Activated gamma-delta T cell treated with anti-CD3 and anti-CD28 coated beads, Interleukin-2, amount 50 U/mL, for 16 hours (primary cell): Measurements from ENCODE around the gene SLC34A2.
"Not testable (repeated sequence)": the region's sequence is repeated elsewhere in the genome, so short reads cannot be mapped to it uniquely, and the experiment has no call there.

ENCODE experiments used
- DNase-seq: peaks from one replicate; pipeline ENCODE4 v3.0.0-alpha.2; 2020; ENCODE audit warnings: low read depth

The SLC34A2 gene, protein sequence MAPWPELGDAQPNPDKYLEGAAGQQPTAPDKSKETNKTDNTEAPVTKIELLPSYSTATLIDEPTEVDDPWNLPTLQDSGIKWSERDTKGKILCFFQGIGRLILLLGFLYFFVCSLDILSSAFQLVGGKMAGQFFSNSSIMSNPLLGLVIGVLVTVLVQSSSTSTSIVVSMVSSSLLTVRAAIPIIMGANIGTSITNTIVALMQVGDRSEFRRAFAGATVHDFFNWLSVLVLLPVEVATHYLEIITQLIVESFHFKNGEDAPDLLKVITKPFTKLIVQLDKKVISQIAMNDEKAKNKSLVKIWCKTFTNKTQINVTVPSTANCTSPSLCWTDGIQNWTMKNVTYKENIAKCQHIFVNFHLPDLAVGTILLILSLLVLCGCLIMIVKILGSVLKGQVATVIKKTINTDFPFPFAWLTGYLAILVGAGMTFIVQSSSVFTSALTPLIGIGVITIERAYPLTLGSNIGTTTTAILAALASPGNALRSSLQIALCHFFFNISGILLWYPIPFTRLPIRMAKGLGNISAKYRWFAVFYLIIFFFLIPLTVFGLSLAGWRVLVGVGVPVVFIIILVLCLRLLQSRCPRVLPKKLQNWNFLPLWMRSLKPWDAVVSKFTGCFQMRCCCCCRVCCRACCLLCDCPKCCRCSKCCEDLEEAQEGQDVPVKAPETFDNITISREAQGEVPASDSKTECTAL

DNA sequence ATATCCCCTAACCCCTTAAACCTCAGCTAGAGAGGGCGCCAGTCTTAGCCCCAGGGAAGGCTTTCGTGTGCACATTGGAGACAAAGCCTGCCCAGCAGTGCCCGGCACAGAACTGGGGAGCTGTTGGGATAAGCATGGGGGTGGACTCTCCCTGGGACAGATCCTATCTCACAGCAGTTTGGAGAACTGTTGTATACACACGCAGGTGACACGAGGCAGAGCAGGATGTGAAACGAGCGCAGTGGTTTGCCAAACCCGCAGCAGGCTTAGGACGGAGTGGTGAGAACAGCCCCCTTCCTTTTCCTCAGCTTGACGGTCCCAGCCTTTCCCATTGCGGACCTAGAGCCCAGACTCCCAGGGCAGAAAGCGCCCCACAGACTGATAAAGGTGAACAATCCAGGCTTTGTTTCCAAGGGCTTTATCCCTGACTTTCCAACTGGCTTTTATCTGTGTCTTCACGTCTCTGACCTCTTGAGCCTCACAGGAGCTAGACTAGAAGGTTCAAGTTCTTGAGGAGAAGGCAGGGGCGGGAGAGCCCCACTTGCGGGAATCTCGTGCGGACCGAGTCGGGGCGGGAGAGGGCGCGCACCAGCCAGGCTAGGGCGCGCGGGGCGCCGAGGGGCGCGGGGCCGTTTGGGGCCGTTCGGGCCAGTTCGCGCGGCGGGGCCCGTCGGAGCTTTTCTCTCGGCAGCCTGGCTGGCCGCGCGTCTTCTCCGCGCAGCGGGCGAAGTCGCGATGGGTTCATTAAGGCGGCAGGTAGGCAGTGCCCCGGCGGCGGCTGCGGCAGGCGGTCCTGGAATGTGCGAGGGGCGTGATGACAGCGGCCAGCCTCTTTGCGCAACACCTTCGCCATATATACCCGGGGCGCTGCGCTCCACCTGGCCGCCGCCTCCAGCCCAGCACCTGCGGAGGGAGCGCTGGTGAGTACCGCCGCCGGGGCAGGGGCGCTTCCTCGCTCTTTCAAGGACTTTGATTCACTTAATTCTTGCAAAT lies at the start of gene SLC34A2:
SLC34A2 (plus strand) TSS at position 881 of the 993 bp plus-strand sequence. CDS start 6,650 bp downstream, outside the sequence.
- DNase-seq = no peak

DNA sequence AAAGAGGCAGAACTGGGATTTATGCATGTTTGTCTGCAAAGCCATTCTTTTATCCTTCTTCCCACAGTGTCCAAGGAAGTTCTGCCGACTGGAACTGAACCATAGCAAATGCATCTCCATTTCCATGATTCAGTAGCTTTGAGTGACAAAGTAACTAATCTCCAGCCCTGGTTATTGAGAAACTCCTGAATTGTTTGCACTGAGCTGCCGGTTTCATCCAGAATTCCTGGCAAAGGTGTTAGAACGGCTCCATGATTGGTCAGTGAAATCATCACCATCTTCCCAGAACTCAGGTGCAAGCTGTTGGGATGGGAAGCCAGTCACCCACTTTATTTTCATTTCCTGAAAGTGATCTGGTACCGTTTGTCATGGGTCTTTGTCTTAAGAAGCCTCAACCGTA lies 47.0 kb upstream of the SLC34A2 start:
- no peak for DNase-seq

DNA sequence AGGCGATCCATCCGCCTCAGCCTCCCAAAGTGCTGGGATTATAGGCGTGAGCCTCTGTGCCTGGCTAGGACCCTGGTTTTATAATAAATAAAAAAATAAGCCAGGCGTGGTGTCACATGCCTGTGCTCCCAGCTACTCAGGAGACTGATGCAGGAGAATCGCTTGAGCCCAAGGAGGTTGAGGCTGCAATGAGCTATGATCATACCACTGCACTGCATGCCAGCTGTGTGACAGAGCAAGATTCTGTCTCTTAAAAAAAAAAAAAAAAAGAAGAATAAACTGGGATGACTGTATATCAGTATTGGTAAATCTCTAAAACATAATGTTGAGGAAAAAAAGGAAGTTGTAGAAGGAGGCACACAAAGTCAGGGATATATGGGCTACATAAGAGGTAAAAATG lies 45.7 kb upstream of the SLC34A2 start:
- no peak for DNase-seq

DNA sequence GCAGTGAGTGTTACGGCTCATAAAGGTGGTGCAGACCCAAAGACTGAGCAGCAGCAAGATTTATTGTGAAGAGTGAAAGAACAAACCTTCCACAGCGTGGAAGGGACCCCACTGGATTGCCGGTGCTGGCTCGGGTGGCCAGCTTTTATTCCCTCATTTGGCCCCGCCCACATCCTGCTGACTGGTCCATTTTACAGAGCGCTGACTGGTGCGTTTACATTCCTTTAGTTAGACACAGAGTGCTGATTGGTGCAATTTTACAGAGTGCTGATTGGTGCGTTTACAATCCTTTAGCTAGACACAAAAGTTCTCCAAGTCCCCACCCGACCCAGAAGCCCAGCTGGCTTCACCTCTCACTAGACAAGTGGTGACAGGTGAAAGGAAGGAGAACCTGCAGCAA lies 42.0 kb upstream of the SLC34A2 start:
- not testable (repeated sequence) for DNase-seq

DNA sequence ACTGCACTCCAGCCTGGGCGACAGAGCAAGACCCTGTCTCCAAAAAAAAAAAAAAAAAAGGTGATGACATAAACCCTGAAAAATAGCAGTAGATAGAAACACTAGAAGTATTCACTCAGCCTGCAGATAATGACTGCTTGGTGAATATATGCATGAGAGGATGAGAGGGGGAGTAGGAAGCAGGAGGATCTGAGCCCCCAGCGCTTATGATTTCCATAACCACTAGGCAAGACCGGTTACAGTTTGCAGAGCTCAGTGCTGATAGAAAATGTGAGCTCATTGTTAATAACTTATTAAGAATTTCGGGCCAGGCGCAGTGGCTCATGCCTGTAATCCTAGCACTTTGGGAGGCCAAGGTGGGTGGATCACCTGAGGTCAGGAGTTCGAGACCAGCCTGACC lies 40.8 kb upstream of the SLC34A2 start:
- DNase-seq = no peak

DNA sequence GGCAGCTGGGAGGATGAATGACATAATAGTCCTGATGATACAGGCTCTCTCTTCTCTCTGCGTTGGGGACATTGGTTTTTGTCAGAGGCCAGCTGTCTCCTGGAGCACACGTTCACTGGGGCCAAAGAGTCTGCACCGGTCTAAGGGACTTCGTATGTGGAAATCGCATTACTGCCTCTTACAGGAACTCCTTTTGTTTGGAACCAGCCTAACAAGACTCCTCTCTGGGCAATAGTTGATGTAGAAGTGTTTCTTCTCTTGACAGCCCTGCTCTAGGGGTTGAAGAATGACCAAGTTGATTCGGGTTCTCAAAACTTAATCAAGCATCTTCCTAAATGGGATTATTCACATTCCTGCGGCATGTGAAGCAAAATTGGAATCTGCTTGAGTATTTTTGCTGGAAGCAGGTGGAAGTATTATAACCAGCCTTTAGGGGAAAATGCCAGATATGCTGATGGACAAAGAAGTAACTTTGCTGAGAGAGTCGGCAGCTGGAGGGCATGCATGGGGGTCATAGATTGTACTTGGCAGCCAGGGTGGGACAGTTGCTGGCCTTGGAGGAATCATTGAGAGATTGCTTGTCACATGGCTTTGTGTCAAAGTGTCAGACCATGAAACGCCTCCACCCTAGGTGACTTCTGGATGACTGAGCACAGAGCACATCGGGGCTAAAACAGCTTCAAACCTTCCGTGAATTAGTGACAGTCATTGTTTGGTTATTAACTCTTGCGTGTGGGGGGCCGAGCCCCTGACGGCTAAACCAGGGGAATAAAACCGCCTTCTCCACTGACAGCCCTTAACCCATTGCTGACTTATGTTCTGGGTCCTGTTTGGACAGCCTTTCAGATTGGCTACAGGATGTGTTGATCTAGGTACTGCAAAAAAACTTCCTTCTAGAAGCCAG lies 34.4 kb upstream of the SLC34A2 start:
- no peak for DNase-seq

DNA sequence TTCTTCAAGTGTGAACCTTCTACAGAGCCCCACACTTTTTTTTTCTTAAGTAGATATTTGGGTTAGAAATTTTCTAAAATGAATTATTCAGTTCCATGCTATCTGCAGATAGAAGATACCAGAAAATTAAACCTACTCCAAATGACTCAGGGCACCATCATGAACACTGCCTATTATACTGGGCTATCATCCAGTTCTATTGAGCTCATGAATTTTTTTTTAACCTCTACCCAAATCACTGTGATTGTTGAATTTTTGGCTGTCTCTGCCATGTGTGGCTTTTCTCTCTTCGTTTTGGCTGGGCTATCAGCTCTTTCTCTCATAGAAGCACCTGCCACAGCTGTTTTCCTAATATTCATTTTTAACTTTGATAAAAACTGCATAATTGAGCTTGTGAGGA lies 31.0 kb upstream of the SLC34A2 start:
- DNase-seq = no peak

DNA sequence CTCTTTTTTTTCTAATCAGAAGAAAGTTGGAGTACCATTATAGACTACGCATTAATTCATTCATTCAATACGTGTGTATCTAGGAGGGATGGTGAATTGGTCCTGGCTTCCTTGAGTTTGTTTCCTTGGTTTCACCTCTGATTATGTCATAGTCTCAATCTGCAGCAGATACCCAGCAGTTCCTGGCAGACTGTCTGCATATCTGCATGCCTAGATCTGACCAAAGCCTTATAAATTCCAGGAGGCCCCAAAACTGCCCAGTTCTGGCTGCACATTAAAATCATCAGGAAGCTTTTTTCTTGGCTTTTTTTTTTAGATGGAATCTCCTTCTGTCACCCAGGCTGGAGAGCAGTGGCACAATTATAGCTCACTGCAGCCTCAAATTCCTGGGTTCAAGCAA lies 27.2 kb upstream of the SLC34A2 start:
- no peak for DNase-seq

DNA sequence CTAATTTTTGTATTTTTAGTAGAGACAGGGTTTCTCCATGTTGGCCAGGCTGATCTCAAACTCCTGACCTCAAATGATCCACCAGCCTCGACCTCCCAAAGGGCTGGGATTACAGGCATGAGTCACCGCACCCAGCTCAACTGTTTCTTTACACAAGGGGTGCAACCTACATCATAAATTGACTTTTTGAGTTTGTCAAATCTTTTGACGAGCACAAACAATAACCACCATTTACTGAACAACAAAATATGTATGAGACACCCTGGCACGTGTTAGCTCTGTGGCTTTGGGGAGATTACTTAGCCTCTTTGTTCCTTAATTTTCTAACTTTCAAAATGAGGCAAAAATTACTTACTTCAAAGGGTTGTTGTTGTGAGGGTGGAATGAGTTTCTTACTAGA lies 23.5 kb upstream of the SLC34A2 start:
- no peak for DNase-seq

DNA sequence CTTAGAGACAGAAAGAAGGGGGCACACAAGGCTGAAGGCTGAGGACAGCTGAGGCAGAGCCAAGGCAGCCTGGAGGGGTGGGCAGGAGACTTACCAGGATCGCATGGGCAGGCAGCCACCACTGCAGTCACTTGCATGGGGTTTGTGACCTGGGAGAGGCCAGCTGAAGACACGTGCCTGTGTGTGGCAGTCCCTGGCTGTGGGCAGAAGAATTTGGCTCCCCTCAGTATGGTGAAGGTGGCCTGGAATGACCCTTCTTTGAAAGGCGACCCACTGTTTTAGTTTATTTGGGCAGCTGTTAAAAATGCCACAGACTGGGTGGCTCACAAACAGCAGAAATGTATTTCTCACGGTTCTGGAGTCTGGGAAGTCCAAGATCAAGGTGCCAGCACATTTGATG lies 22.1 kb upstream of the SLC34A2 start:
- no peak for DNase-seq

DNA sequence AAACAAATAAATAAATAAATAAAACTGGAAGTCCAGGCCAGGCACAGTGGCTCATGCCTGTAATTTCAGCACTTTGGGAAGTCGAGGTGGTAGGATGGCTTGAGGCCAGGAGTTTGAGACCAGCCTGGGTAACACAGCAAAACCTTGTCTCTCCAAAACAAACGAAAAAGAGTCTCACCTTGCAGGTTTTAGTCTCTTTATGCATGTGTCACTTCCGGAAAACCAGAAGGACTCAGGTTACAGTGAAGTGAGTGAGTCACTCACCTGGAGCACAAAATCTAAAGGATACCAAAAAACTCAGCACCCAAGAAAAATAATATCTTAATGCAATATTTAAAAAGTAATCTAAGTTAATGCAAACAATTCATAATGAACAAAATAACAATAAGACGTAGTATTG lies 20.1 kb upstream of the SLC34A2 start:
- no peak for DNase-seq

DNA sequence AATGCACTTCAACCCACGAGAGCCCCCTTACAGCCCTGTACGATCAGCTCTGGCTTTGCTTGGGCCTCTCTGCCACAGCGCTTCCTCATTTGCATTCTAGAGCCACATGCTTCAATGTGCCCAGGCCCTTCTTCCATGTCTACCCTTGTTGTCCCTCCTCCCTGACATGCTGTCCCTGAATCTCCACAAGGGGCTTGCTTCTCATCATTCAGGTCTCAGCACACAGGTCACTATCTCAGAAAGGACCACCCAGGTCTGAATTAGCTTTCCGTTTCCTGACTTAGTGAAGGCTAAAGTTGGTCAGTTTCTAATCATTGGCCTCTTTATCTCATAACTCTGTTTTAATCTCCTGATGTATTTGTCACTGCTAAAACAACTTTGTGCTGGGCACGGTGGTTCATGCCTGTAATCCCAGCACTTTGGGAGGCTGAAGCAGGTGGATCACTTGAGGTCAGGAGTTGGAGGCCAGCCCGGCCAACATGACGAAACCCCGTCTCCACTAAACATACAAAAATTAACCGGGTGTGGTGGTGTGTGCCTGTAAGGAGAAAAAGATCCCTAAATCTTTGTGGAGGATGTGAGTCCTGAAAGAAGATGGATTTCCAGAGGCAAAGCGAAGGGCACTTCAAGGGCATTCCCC lies 17.9 kb upstream of the SLC34A2 start:
- DNase-seq = no peak

DNA sequence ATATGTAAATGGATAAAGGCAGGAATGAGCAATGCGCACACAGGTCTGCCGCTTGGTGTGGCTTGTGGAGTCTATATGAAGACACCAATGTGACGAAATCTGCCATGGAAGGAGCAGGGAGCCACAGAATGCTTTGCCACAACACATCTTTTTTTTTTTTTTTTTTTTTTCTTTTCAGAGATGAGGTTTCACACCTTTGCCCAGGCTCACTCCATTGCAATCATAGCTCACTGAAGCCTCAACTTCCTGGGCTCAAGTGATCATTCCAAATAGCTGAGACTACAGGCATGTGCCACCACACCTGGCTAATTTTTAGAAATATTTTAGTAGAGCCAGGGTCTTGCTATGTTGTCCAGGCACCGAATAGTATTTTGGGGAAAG lies 17.4 kb upstream of the SLC34A2 start:
- no peak for DNase-seq

DNA sequence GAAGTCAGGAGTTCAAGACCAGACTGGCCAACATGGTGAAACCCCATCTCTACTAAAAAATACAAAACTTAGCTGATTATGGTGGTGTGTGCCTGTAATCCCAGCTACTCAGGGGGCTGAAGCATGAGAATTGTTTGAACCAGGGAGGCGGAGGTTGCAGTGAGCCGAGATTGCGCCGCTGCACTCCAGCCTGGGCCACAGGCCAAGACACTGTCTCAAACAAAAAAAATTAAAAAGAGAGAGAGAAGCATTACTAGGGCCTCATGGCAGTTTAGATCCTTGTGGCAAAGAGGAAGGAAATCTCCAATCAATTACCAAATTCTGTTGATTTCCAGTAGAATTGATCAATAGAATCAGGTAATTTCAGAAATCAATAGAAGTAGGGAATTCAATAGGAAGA lies 16.8 kb upstream of the SLC34A2 start:
- DNase-seq = no peak

DNA sequence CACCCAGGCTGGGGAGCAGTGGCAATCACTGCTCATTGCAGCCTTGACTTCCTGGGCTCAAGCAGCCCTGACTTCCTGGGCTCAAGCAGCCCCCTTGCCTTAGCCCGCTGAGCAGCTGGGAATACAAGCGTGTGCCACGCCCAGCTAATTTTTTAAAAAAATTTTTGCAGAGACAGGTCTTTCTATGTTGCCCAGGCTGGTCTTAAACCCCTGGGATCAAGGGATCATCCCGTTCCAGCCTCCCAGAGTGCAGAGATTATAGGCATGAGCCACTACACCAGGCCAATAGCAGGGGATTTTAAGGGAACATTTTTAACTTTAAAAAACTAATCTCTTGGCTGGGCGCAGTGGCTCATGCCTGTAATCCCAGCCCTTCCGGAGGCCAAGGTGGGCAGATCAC lies 5.3 kb upstream of the SLC34A2 start:
- DNase-seq = no peak

DNA sequence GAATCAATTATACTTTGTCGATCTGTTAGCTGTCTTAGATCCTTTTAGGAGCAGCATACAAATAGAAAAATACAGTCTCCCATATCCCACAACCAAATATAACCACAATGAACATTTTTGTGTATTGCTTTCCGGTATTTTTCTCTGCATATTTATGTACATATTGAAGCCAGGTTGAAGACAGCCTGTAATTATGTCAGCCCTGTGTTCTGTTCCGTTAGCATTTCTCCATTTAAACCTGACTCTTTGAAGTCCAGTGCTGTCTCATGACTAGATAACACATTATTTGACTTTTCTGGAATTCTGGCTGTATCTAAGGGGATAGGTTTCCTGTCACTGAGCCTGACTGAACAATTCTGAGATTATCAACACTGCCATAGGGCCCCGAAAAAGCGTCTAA lies 4.0 kb upstream of the SLC34A2 start:
- no peak for DNase-seq

DNA sequence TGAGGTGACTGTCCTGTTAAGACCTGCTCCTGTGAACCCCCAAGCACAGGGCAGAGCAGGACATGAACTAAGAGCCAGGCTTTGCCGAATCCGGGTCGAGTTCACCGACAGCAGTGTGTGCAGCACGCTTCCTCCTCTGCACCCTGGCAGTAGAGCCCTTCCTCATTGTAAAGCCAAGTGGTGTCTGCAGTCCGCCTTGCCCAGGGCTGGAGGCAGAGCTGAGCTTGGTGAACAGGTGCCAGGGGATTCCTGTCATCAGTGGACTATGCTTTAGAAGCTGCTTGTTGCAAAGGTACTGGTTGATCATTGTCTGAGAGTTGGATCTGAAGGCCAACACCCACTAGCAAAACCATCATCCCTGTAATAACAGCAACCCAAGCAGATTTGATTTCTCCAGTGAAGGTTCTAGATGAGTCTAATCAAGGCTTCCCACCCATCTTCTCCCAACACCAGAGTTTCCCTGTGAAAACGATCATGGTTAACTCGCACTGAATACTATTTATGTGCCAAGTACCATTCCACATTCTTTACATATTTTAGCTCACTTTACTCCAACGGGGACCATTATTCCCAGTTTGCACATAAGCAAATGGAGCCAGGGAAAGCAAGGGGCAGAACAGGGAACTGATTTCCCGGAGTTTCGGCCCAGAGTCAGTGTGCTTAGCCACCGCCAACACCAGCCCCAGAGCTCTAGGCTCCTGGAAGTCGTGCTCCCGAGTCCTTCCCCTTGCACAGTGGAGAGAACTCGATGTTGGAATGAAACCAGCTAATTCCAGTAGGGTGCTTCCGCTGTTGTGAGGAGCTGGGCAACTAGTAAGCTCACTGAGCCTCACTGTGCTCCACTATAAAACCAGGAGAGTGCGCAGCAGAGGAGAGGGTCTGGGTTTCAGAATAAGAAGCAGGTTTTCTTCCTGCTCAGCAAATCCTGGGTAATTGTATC lies 1.4 kb upstream of the SLC34A2 start:
- DNase-seq = no peak

DNA sequence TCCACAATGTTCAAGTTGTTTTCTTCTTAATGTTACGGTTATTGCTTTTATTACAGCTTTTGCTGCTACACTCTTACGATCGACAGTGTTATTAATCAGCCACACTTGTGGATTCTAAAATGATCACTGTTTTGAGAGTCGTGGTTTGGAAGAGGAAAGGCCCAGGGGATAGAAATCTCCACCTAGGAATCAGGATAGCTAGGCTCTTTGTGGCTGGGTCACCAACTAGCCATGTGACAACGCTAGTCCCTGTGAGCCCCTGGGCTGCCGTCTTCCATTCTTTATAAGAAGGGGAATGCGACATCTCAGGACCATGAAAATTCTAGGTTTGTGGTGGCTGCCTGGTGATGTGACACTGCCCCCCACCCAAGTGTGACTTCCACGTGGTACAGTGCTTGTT lies 380 bp downstream of the SLC34A2 start:
- no peak for DNase-seq

DNA sequence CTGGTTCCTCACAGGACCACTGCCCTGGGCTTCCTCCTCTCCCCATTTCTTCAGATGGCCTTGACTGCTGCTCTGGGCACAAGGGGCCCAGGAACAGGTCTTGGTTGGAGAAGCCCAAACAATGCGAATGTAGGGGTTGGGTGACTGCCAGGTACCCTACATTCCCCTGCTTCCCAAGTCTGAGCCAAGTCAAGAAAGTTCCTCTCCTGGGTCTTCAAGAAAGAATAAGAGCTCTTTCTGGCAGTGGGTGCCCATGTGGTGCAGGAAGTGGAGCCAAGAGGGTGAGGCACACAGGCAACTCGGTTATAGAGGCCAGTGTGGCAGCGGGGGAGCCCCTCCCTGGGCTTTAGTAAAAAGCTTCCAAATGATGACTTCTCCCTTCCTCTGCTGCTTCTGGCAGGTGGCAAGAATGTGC lies 2.7 kb downstream of the SLC34A2 start:
- DNase-seq = no peak

DNA sequence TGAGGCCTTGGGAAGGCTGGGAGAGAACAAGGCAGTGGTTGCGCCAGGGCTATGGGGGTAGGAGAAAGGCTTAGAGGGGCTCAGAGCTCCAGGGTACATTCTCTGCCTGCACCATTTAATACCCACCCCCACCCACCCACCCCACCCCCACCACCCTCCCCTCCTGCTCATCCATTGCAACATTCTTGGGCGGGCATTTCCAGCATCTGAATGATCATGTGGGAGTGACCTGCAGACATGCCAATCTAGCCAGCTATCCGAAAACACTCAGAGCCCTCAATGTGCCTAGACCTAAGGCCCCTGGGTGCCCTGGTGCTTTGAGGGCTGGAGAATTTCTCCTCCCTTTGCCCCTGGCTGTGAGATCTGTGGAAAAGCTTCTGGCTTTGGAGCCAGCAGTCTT lies 3.1 kb downstream of the SLC34A2 start:
- no peak for DNase-seq
